ENCODE results near the gene C9orf152.

DNA sequence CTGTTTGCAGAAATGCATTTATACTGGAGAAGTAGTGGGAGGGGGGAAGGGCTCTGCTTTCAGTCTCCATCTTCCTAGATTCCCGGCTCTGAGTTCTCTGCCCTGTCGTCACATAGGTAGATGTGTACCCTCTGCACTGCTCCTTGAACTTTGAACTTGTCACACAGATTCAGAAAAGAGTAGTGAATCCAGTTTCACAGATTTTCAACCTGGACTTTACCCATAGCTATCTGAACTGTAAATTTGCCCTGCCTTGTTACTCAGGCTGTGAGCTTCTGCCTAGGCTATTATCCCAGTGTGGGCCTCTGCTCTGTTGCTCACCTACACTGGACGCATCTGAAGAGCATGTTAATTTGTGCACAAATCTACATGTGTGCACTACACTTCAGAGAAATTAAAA, 12.8 kb upstream of the C9orf152 start:
- TF ChIP-seq MAX (IDR thresholded peaks at IDR 0.05; ENCODE audit: low read depth, low read length) = no peak
- no peak for TF ChIP-seq CTCF (IDR thresholded peaks at IDR 0.05 in 2 of 3, conservative IDR thresholded peaks at IDR 0.05 in 1 of 3; ENCODE audit: control insufficient read depth in 2 of 3, extremely low read depth in 1 of 3, insufficient read depth in 1 of 3, low read depth in 3 of 3, low read length in 3 of 3)
- no peak for TF ChIP-seq E2F4 (IDR thresholded peaks at IDR 0.05; ENCODE audit: low read depth, low read length)
- no peak for TF ChIP-seq NFIC (IDR thresholded peaks at IDR 0.05; ENCODE audit: low read depth, low read length)
- no peak for TF ChIP-seq EZH2 (IDR thresholded peaks at IDR 0.05; ENCODE audit: borderline replicate concordance, control insufficient read depth, low read depth, low read length)
- no peak for TF ChIP-seq ELK1 (IDR thresholded peaks at IDR 0.05; ENCODE audit: low read depth, low read length)
- no peak for TF ChIP-seq HDAC2 (IDR thresholded peaks at IDR 0.05)
- TF ChIP-seq PRDM15 (CRISPR knock-in tag; IDR thresholded peaks at IDR 0.05) = no peak
- TF ChIP-seq CEBPB (IDR thresholded peaks at IDR 0.05; ENCODE audit: borderline replicate concordance in 1 of 2, low read depth in 2 of 2, low read length in 2 of 2) = no peak
- TF ChIP-seq PBX3 (IDR thresholded peaks at IDR 0.05; ENCODE audit: insufficient replicate concordance, low read depth, low read length) = no peak
- TF ChIP-seq POLR2A (IDR thresholded peaks at IDR 0.05; ENCODE audit: low read depth, low read length) = no peak
- no peak for TF ChIP-seq TARDBP (IDR thresholded peaks at IDR 0.05; ENCODE audit: borderline replicate concordance)
- TF ChIP-seq TCF12 (IDR thresholded peaks at IDR 0.05; ENCODE audit: low read depth, low read length) = no peak
- TF ChIP-seq KDM1A (IDR thresholded peaks at IDR 0.05; ENCODE audit: borderline replicate concordance) = no peak

Measured in GM12878 (cell line).